BLaER1 treated with 17β-estradiol and CSF1 and Interleukin-3, amounts not matched to agents 10 nM and 100 nM (cell line): ENCODE measurements around the gene ATIC.

Source experiments
- H3K27ac ChIP-seq, 11 experiments: shearing (Covaris generic); formaldehyde crosslinking; 2 replicates each; pipeline ENCODE4 v1.8.1; 2022
- H3K27me3 ChIP-seq, 11 experiments: shearing (Covaris generic); formaldehyde crosslinking; 2 replicates each; pipeline ENCODE4 v1.8.1; 2022
- H3K36me3 ChIP-seq, 11 experiments: shearing (Covaris generic); formaldehyde crosslinking; 2 replicates each; pipeline ENCODE4 v1.8.1; 2022
- H3K4me1 ChIP-seq, 10 experiments: shearing (Covaris generic); formaldehyde crosslinking; 2 replicates each; pipeline ENCODE4 v1.8.1; 2022
- H3K4me2 ChIP-seq, 11 experiments: shearing (Covaris generic); formaldehyde crosslinking; 2 replicates each; pipeline ENCODE4 v1.8.1; 2022
- H3K4me3 ChIP-seq, 10 experiments: shearing (Covaris generic); formaldehyde crosslinking; 2 replicates each; pipeline ENCODE4 v1.8.1; 2022
- H3K9ac ChIP-seq, 11 experiments: shearing (Covaris generic); formaldehyde crosslinking; 2 replicates each; pipeline ENCODE4 v1.8.1; 2022
- H3K9me3 ChIP-seq, 11 experiments: shearing (Covaris generic); formaldehyde crosslinking; replicated peaks in 1 of 11; 2 replicates each; pipeline ENCODE4 v1.8.1; 2022
- H4K20me1 ChIP-seq, 11 experiments: shearing (Covaris generic); formaldehyde crosslinking; 2 replicates each; pipeline ENCODE4 v1.8.1; 2022
- Cebpa-rat ChIP-seq, 11 experiments: shearing (Covaris generic); IDR thresholded peaks; 2 replicates each; pipeline ENCODE4 v1.8.1; 2022

The ATIC gene

DNA sequence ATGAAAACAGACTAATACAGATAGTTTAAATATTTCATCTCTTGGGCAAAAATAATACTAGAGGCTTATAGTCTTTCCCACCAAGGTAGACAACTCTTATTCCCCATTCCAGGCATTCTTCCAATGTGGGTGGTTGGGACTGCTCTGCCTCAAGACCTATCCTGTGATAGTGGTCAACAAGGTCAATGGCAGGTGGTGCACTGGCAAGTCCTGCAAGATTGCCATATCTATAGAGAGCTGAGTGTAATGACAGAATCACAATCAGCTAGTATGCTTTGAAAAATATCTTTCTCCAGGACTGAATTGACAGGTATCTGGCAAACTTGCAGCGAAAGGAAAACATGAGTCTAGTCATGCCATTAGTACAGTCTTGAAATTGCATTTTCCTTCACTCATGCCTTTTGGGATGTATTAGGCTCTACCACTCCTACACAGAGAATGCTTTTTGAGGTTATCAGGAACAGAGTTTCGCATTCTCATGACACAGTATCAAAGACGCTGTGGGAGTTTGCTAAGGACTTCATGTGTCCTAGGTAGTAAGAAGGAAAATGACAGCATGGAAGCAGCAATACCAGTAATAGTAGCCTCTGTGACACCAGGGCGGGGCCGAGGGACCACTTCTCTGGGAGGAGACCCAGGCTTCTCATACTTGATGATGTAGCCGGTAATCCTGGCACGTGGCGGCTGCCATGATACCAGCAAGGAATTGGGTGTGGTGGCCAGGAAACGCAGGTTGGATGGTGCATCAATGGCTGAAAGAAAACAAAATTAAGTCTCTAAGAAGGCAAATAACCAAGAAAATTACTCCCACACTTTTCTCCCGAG is 63.0 kb downstream of the ATIC start:
- Histone ChIP-seq H3K9ac (no peak overlapping the region), H4K20me1 (peaks cover 0 to 85% (median 0%) of the 10 kb centered on the region in 11 experiments; a peak in 5 of 22 replicates), H3K4me2 (no peak overlapping the region), H3K4me1 (no peaks in the 10 kb centered on the region), H3K4me3 (no peak overlapping the region), H3K36me3 (peaks cover 0 to 100% (median 37%) of the 10 kb centered on the region in 11 experiments; a peak in 18 of 22 replicates), H3K9me3 (peaks cover 0 to 19% (median 8%) of the 10 kb centered on the region in 11 experiments; a peak in 13 of 22 replicates), H3K27ac (no peak overlapping the region), H3K27me3 (no peaks in the 10 kb centered on the region)
- TF ChIP-seq Cebpa-rat (IDR thresholded peaks at IDR 0.05): no peak

GRCh38 chr2:215375467-215375830 is 63.6 kb downstream of the ATIC start:
- peaks cover 0 to 100% (median 37%) of the 10 kb centered on the region in 11 experiments; a peak in 18 of 22 replicates for H3K36me3 ChIP-seq
- H4K20me1 ChIP-seq: peaks cover 0 to 85% (median 0%) of the 10 kb centered on the region in 11 experiments; a peak in 5 of 22 replicates
- no peak overlapping the region for H3K27ac ChIP-seq
- no peak overlapping the region for H3K9ac ChIP-seq
- no peaks in the 10 kb centered on the region for H3K27me3 ChIP-seq
- H3K4me1 ChIP-seq: no peaks in the 10 kb centered on the region
- H3K9me3 ChIP-seq: peaks cover 0 to 19% (median 8%) of the 10 kb centered on the region in 11 experiments; a peak in 13 of 22 replicates
- TF ChIP-seq Cebpa-rat (IDR thresholded peaks at IDR 0.05): no peak
- no peak overlapping the region for H3K4me3 ChIP-seq
- H3K4me2 ChIP-seq: no peak overlapping the region

DNA sequence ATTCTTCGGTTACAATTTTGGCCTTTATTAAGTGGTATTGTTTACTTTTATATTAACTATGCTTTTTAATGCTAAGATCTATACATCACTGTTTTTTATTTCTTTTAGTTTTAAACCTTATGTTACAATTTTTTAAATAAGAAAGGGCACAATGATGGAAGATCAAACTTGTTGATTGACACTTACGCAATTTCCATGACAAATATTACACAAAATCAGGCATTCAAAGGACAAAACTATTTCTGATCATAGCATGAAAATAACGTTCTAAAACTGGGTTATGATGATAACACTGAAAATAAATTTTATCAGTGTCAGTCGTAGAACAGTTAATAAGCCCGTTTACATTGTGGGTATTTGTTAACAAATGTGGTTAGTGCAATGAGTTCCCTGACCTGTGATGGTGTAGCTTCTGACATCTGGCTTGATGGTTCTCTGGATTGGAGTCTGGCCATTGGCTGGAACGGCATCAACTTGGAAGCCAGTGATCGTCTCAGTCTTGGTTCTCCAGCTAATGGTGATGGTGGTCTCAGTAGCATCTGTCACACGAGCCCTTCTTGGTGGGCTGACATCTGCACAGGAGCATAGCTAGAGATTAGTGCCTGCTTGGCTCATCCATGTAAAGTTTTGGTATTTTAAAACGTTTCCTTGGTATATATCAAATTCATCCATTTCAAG is 64.4 kb downstream of the ATIC start:
- Histone ChIP-seq H3K4me1 (no peaks in the 10 kb centered on the region), H3K9me3 (peaks cover 0 to 19% (median 8%) of the 10 kb centered on the region in 11 experiments; a peak in 13 of 22 replicates), H3K27me3 (no peaks in the 10 kb centered on the region), H3K4me3 (no peak overlapping the region), H3K27ac (no peak overlapping the region), H3K4me2 (no peak overlapping the region), H3K9ac (no peak overlapping the region), H4K20me1 (peaks cover 0 to 85% (median 0%) of the 10 kb centered on the region in 11 experiments; a peak in 6 of 22 replicates), H3K36me3 (peaks cover 0 to 100% (median 37%) of the 10 kb centered on the region in 11 experiments; a peak in 18 of 22 replicates)
- no peak for TF ChIP-seq Cebpa-rat (IDR thresholded peaks at IDR 0.05)

- Histone ChIP-seq H3K9me3 (peaks cover 0 to 19% (median 8%) of the 10 kb centered on the region in 11 experiments; a peak in 13 of 22 replicates), H3K27me3 (no peaks in the 10 kb centered on the region), H3K9ac (no peak overlapping the region), H3K4me1 (no peaks in the 10 kb centered on the region), H4K20me1 (peaks cover 0 to 86% (median 0%) of the 10 kb centered on the region in 11 experiments; a peak in 6 of 22 replicates), H3K27ac (no peak overlapping the region), H3K4me3 (no peak overlapping the region), H3K36me3 (peaks cover 0 to 100% (median 37%) of the 10 kb centered on the region in 11 experiments; a peak in 18 of 22 replicates), H3K4me2 (no peak overlapping the region)
- no peak for TF ChIP-seq Cebpa-rat (IDR thresholded peaks at IDR 0.05)
Measured at GRCh38 chr2:215377283-215377682, 65.4 kb downstream of the ATIC start.

DNA sequence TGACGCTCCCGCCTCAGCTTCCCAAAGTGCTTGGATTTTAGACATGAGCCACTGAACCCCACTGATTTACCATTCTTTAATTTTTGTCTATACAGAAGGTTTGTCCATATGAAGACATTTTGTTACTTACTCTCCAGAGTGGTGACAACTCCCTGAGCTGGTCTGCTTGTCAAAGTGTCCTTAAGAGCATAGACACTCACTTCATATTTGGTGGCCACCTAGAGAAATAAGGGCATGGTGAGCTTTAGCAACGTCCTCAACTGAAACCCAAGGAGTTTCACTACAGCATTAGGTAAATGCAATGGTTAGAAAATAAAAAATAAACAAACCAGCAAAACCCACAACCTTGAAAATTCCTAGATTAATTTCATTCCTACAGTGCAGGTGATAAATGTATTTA is 66.2 kb downstream of the ATIC start:
- Histone ChIP-seq H3K9ac (no peak overlapping the region), H4K20me1 (peaks cover 0 to 90% (median 0%) of the 10 kb centered on the region in 11 experiments; a peak in 6 of 22 replicates), H3K4me1 (no peaks in the 10 kb centered on the region), H3K4me3 (no peak overlapping the region), H3K9me3 (peaks cover 0 to 19% (median 8%) of the 10 kb centered on the region in 11 experiments; a peak in 13 of 22 replicates), H3K4me2 (no peak overlapping the region), H3K36me3 (peaks cover 0 to 100% (median 37%) of the 10 kb centered on the region in 11 experiments; a peak in 18 of 22 replicates), H3K27me3 (no peaks in the 10 kb centered on the region), H3K27ac (no peak overlapping the region)
- TF ChIP-seq Cebpa-rat (IDR thresholded peaks at IDR 0.05): no peak

GRCh38 chr2:215379039-215379438 is 67.2 kb downstream of the ATIC start:
- no peaks in the 10 kb centered on the region for H3K27me3 ChIP-seq
- H3K36me3 ChIP-seq: peaks cover 0 to 100% (median 32%) of the 10 kb centered on the region in 11 experiments; a peak in 18 of 22 replicates
- no peak overlapping the region for H3K4me2 ChIP-seq
- peaks cover 0 to 18% (median 7%) of the 10 kb centered on the region in 11 experiments; a peak in 13 of 22 replicates for H3K9me3 ChIP-seq
- no peak overlapping the region for H3K4me3 ChIP-seq
- no peak overlapping the region for H3K27ac ChIP-seq
- H3K9ac ChIP-seq: no peak overlapping the region
- no peak for TF ChIP-seq Cebpa-rat (IDR thresholded peaks at IDR 0.05)
- peaks cover 0 to 90% (median 0%) of the 10 kb centered on the region in 11 experiments; a peak in 6 of 22 replicates for H4K20me1 ChIP-seq
- H3K4me1 ChIP-seq: no peaks in the 10 kb centered on the region

DNA sequence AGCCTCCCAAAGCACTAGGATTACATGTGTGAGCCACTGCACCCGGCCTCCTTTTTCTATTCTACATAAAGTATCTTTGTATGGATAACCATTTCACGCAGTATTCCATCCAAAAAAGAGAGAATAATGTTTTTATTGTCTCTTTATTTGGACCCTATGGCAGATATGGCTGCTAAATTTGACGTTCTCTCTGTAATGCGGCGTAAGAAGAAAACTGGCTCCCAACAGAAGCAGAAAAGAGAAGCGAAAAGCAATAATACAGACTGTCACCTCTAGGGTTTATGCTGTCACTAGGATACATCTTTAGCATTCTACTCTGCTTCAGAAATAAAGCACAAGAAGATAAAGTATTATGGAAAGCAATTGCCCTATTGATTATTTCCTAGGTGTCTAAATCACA is 68.1 kb downstream of the ATIC start:
- H3K4me3 ChIP-seq: no peak overlapping the region
- H3K9me3 ChIP-seq: peaks cover 0 to 9% (median 0%) of the 10 kb centered on the region in 11 experiments; a peak in 6 of 22 replicates
- peaks cover 0 to 83% (median 0%) of the 10 kb centered on the region in 11 experiments; a peak in 6 of 22 replicates for H4K20me1 ChIP-seq
- H3K27ac ChIP-seq: no peak overlapping the region
- no peaks in the 10 kb centered on the region for H3K4me1 ChIP-seq
- H3K9ac ChIP-seq: no peak overlapping the region
- no peak for TF ChIP-seq Cebpa-rat (IDR thresholded peaks at IDR 0.05)
- no peaks in the 10 kb centered on the region for H3K27me3 ChIP-seq
- H3K4me2 ChIP-seq: no peak overlapping the region
- peaks cover 0 to 100% (median 23%) of the 10 kb centered on the region in 11 experiments; a peak in 15 of 22 replicates for H3K36me3 ChIP-seq

DNA sequence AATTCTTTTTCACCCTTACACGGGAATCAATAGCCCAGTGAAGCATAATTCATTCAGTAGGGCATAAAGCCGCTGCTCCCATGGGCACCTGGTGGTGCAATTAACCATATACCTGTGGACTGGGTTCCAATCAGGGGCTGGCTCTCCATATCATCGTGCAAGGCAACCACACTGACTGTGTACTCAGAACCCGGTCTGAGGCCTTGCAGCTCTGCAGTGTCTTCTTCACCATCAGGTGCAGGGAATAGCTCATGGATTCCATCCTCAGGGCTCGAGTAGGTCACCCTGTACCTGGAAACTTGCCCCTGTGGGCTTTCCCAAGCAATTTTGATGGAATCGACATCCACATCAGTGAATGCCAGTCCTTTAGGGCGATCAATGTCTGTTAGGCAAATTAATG is 68.8 kb downstream of the ATIC start:
- no peak for TF ChIP-seq Cebpa-rat (IDR thresholded peaks at IDR 0.05)
- peaks cover 0 to 100% (median 18%) of the 10 kb centered on the region in 11 experiments; a peak in 13 of 22 replicates for H3K36me3 ChIP-seq
- no peak overlapping the region for H3K27ac ChIP-seq
- H3K4me2 ChIP-seq: no peak overlapping the region
- H3K4me1 ChIP-seq: no peaks in the 10 kb centered on the region
- H4K20me1 ChIP-seq: peaks cover 0 to 81% (median 0%) of the 10 kb centered on the region in 11 experiments; a peak in 6 of 22 replicates
- H3K9ac ChIP-seq: no peak overlapping the region
- H3K4me3 ChIP-seq: no peak overlapping the region
- H3K27me3 ChIP-seq: no peaks in the 10 kb centered on the region
- peaks cover 0 to 3% (median 0%) of the 10 kb centered on the region in 11 experiments; a peak in 1 of 22 replicates for H3K9me3 ChIP-seq

DNA sequence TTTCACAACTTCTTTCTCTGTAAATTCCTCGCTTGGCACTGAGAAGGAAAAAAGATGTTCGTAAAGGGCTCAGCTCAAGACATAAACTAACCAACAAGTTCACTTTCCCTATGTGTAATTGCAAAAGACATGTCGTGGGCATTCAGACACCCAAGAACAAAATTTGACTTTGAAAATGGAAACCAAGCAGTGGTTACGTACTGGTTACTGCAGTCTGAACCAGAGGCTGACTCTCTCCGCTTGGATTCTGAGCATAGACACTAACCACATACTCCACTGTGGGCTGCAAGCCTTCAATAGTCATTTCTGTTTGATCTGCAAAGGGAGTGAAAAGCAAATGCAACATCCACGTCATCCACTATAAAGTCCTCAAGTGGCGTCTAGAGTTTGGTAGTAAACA is 70.2 kb downstream of the ATIC start:
- peaks cover 0 to 85% (median 0%) of the 10 kb centered on the region in 11 experiments; a peak in 6 of 22 replicates for H4K20me1 ChIP-seq
- H3K4me2 ChIP-seq: no peak overlapping the region
- no peak overlapping the region for H3K4me3 ChIP-seq
- no peak overlapping the region for H3K9ac ChIP-seq
- TF ChIP-seq Cebpa-rat (IDR thresholded peaks at IDR 0.05): no peak
- H3K4me1 ChIP-seq: no peaks in the 10 kb centered on the region
- H3K27me3 ChIP-seq: no peaks in the 10 kb centered on the region
- H3K9me3 ChIP-seq: no peaks in the 10 kb centered on the region
- no peak overlapping the region for H3K27ac ChIP-seq
- H3K36me3 ChIP-seq: peaks cover 0 to 100% (median 9%) of the 10 kb centered on the region in 11 experiments; a peak in 11 of 22 replicates
